Dendritic cell treated with granulocyte-macrophage colony-stimulating factor and Interleukin-4, amounts not matched to agents 40 ng/mL and 50 ng/mL, for 4 days (primary cell): ENCODE measurements around the gene CCNG2.

Experiments
- H3K27ac Mint-ChIP-seq: one replicate; pipeline ENCODE4 v1.8.0; 2022; ENCODE audit warnings: mild to moderate bottlenecking, mixed read lengths
- H3K27me3 Mint-ChIP-seq: one replicate; pipeline ENCODE4 v1.8.0; 2022; ENCODE audit warnings: mild to moderate bottlenecking, mixed read lengths
- H3K36me3 Mint-ChIP-seq: one replicate; pipeline ENCODE4 v1.8.0; 2022; ENCODE audit warnings: low read depth, mixed read lengths
- H3K4me1 Mint-ChIP-seq: one replicate; pipeline ENCODE4 v1.8.0; 2022; ENCODE audit warnings: low read depth, mixed read lengths
- H3K4me3 Mint-ChIP-seq: one replicate; pipeline ENCODE4 v1.8.0; 2022; ENCODE audit warnings: mild to moderate bottlenecking, moderate library complexity, mixed read lengths
- H3K9me3 Mint-ChIP-seq: one replicate; pipeline ENCODE4 v1.8.0; 2022; ENCODE audit warnings: mixed read lengths
- intact Hi-C: fragments of 100-400 bp; cut with micrococcal nuclease; formaldehyde crosslinking; loops from one replicate; pipeline ENCODE4 v1.15.0; 2022

The CCNG2 gene

GRCh38 chr4:77194366-77194765 is 37.4 kb downstream of the CCNG2 start:
- H3K9me3 Mint-ChIP-seq, result no peaks in the 10 kb centered on the region
- H3K4me3 Mint-ChIP-seq, result peak overlapping the region; percentile 83
- H3K27me3 Mint-ChIP-seq, result no peaks in the 10 kb centered on the region
- intact Hi-C loops, result loop anchor here (2.0 to 10.0 kb wide), 2 partner anchors 246 to 480 kb away; partner anchors contain the start of gene SEPTIN11
- peak overlapping the region; percentile 95 for H3K27ac Mint-ChIP-seq
- H3K36me3 Mint-ChIP-seq, result no peaks in the 10 kb centered on the region
- H3K4me1 Mint-ChIP-seq, result peaks cover 55% of the 10 kb centered on the region

DNA sequence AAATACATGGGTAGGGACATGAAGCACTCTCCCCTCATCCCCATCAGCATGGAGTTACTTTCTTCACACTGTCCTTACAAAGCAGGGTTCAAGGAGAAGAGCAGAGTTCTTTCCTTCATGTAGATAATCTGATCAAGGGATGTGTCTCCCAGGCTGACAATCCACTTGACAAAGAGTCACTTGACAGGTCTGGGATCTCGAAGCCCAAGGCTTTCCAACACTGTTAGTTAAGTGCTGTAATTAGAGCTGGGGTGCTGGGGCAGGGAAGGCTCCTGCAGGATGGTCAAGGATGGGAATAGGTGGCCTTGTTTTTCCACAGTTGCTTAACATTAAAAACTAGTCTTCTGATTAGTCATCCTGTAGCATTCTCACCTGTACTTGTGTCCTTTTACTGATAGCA is 38.0 kb downstream of the CCNG2 start:
- Mint-ChIP-seq H3K4me1 (peaks cover 57% of the 10 kb centered on the region), H3K9me3 (no peaks in the 10 kb centered on the region), H3K4me3 (no peak overlapping the region), H3K27ac (peak overlapping the region; percentile 95), H3K27me3 (no peaks in the 10 kb centered on the region), H3K36me3 (no peaks in the 10 kb centered on the region)
- intact Hi-C loops, result loop anchor here (2.0 to 10.0 kb wide), 2 partner anchors 246 to 480 kb away; partner anchors contain the start of gene SEPTIN11

- H3K4me3 Mint-ChIP-seq, result peak overlapping the region; percentile 17
- no peaks in the 10 kb centered on the region for H3K9me3 Mint-ChIP-seq
- no peaks in the 10 kb centered on the region for H3K36me3 Mint-ChIP-seq
- no peaks in the 10 kb centered on the region for H3K27me3 Mint-ChIP-seq
- H3K27ac Mint-ChIP-seq, result peak overlapping the region; percentile 90
- H3K4me1 Mint-ChIP-seq, result peaks cover 57% of the 10 kb centered on the region
- intact Hi-C loops, result loop anchor here (2.0 to 10.0 kb wide), 2 partner anchors 122 to 482 kb away; partner anchors contain the start of gene CCNI
Measured at GRCh38 chr4:77196866-77197265, 39.9 kb downstream of the CCNG2 start.

DNA sequence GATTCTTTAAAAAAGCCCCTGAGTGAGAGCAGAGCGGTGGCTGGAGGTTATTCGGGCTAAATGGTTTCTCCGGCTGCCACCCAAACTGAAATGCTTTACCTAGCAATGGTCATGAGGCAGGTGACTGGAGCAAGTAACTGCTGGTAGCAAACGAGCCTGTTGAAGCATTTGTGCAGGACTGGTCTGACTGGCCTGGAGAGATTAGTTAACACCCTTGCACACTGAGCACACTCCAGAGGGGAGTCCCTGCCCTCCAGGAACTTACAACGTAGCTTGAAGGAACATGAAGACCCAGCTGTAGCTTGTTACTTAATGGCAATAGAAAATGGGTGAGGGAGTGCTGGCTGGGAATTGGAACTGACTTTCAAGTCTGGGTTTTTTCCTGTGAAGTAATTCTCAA is 40.4 kb downstream of the CCNG2 start:
- intact Hi-C loops, result loop anchor here (2.0 to 10.0 kb wide), 2 partner anchors 123 to 483 kb away; partner anchors contain the start of gene CCNI
- Mint-ChIP-seq H3K27ac (peak overlapping the region; percentile 90), H3K27me3 (no peaks in the 10 kb centered on the region), H3K36me3 (no peaks in the 10 kb centered on the region), H3K4me1 (peaks cover 57% of the 10 kb centered on the region), H3K4me3 (no peak overlapping the region), H3K9me3 (no peaks in the 10 kb centered on the region)

DNA sequence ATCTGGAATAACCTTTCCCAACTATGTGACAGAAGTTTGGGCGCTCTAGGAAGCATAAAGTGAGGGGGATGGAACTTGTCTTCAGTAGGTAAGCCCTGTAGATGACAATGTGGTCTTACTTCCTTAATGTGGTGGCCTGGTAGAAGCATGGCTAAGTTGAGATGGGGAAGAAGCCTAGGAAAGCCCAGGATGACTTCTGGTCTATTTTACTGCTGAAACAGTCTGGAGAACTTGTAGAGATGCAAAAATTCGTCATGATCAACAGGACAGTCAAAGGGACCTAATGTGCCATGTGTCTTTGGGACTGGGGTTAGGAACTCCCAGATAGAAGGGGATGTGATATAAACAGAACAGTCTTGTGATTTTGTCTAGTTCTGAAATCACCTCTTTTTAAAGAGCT is 40.8 kb downstream of the CCNG2 start:
- Mint-ChIP-seq H3K27me3 (no peaks in the 10 kb centered on the region), H3K27ac (peak overlapping the region; percentile 90), H3K4me1 (peaks cover 62% of the 10 kb centered on the region), H3K36me3 (no peaks in the 10 kb centered on the region), H3K9me3 (no peaks in the 10 kb centered on the region), H3K4me3 (no peak overlapping the region)
- intact Hi-C loops, result loop anchor here (2.0 to 10.0 kb wide), 2 partner anchors 123 to 483 kb away; partner anchors contain the start of gene CCNI

DNA sequence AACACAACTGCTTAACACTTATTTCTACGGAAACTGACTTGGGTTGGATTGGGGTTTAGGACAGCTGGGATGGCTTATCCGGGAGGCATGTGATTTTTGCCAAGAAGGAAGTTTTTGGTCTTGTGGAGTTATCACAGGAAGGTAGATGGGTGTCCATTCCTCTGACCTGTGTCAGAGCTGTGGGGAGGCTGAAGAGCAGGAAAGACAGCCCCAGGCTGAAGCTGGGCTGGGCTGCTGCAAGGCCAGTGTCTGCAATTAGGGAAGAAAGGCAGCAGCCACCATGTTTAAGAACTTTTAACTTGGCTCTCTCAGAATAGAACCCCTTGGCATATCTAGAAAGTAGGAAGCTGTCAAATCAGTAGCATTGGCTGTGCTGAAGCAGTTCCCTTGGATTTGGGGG is 42.3 kb downstream of the CCNG2 start:
- Mint-ChIP-seq H3K9me3 (no peaks in the 10 kb centered on the region), H3K36me3 (no peaks in the 10 kb centered on the region), H3K27me3 (no peaks in the 10 kb centered on the region), H3K4me1 (peaks cover 52% of the 10 kb centered on the region), H3K27ac (peak overlapping the region; percentile 31), H3K4me3 (no peak overlapping the region)
- intact Hi-C loops, result loop anchor here (10.0 kb wide), 1 partner anchor 484 kb away; no protein-coding TSS in a partner anchor

DNA sequence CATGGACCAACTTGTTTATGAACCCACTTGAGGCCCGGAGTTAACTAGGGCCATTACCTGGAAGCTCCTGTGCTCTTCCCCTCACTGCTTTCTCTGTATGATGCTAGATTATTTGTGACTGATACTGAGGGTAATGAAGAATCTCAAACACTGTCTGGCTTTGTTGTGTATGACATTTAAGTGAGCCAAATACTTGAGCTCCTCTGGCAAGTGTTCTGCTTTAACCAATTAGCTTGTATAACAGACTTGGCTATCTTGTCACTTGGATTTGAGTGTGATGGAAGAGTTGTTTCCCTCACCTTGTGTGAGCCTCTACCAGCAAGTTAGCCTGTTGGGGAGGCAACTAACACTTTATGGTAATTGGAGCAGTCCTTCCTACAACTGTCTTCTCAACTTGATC is 42.7 kb downstream of the CCNG2 start:
- intact Hi-C loops, result loop anchor here (5.0 to 10.0 kb wide), 2 partner anchors 485 to 687 kb away; no protein-coding TSS in a partner anchor
- Mint-ChIP-seq H3K27me3 (no peaks in the 10 kb centered on the region), H3K4me3 (no peak overlapping the region), H3K4me1 (peaks cover 48% of the 10 kb centered on the region), H3K36me3 (no peaks in the 10 kb centered on the region), H3K27ac (peak overlapping the region; percentile 31), H3K9me3 (no peaks in the 10 kb centered on the region)

GRCh38 chr4:77201343-77201742 is 44.3 kb downstream of the CCNG2 start:
- no peaks in the 10 kb centered on the region for H3K27me3 Mint-ChIP-seq
- intact Hi-C loops, result loop anchor here (5.0 kb wide), 1 partner anchor 689 kb away; no protein-coding TSS in a partner anchor

GRCh38 chr4:77201857-77202256 is 44.9 kb downstream of the CCNG2 start:
- no peaks in the 10 kb centered on the region for H3K27me3 Mint-ChIP-seq
- intact Hi-C loops, result loop anchor here (2.0 to 5.0 kb wide), 2 partner anchors 149 to 690 kb away; no protein-coding TSS in a partner anchor
- H3K36me3 Mint-ChIP-seq, result no peaks in the 10 kb centered on the region
- no peak overlapping the region for H3K4me3 Mint-ChIP-seq
- H3K9me3 Mint-ChIP-seq, result no peaks in the 10 kb centered on the region
- no peak overlapping the region for H3K27ac Mint-ChIP-seq
- peaks cover 30% of the 10 kb centered on the region for H3K4me1 Mint-ChIP-seq

More at GRCh38 chr4:77201343-77201742, 44.3 kb downstream of the CCNG2 start:
- H3K27ac Mint-ChIP-seq, result no peak overlapping the region
- H3K36me3 Mint-ChIP-seq, result no peaks in the 10 kb centered on the region
- no peaks in the 10 kb centered on the region for H3K9me3 Mint-ChIP-seq
- no peak overlapping the region for H3K4me3 Mint-ChIP-seq
- H3K4me1 Mint-ChIP-seq, result peaks cover 35% of the 10 kb centered on the region

DNA sequence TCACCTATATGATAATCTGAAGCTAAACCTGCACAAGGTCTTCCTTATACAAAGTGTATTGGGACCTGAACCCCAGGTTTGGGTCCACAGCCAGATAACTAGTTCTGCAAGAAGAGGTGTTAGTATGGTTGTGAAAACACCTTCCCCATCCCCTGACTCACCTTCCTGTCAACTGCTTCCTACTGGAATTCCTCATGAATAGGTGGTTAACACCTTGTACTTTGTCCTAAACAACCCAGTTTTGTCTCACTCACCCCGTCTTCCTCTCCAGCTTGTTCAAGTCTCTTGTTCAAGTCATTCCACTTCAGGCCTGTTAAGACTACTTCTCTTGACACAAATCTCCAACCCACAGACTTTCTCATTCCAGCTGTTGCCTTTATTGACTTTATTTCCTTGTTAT is 45.5 kb downstream of the CCNG2 start:
- Mint-ChIP-seq H3K27me3 (no peaks in the 10 kb centered on the region), H3K9me3 (no peaks in the 10 kb centered on the region), H3K27ac (peak overlapping the region; percentile 32), H3K36me3 (no peaks in the 10 kb centered on the region), H3K4me3 (no peak overlapping the region), H3K4me1 (peaks cover 24% of the 10 kb centered on the region)
- intact Hi-C loops, result loop anchor here (2.0 to 5.0 kb wide), 2 partner anchors 150 to 690 kb away; no protein-coding TSS in a partner anchor

GRCh38 chr4:77203380-77204197 is 46.6 kb downstream of the CCNG2 start:
- intact Hi-C loops, result loop anchor here (1.0 to 5.0 kb wide), 3 partner anchors 108 to 691 kb away; no protein-coding TSS in a partner anchor
- Mint-ChIP-seq H3K36me3 (no peaks in the 10 kb centered on the region), H3K27me3 (no peaks in the 10 kb centered on the region), H3K9me3 (no peaks in the 10 kb centered on the region), H3K27ac (peak overlapping the region; percentile 32), H3K4me3 (no peak overlapping the region), H3K4me1 (peaks cover 15% of the 10 kb centered on the region)

GRCh38 chr4:77204621-77205020 is 47.6 kb downstream of the CCNG2 start:
- H3K9me3 Mint-ChIP-seq, result no peaks in the 10 kb centered on the region
- no peak overlapping the region for H3K27ac Mint-ChIP-seq
- no peaks in the 10 kb centered on the region for H3K27me3 Mint-ChIP-seq
- H3K36me3 Mint-ChIP-seq, result no peaks in the 10 kb centered on the region
- no peak overlapping the region for H3K4me3 Mint-ChIP-seq
- intact Hi-C loops, result loop anchor here (5.0 kb wide), 1 partner anchor 692 kb away; no protein-coding TSS in a partner anchor
- H3K4me1 Mint-ChIP-seq, result peaks cover 6% of the 10 kb centered on the region

- Mint-ChIP-seq H3K4me1 (no peaks in the 10 kb centered on the region), H3K9me3 (no peaks in the 10 kb centered on the region)
- intact Hi-C loops, result no loop called here
Measured at GRCh38 chr4:77209012-77209411, 52.0 kb downstream of the CCNG2 start.

GRCh38 chr4:77209936-77210335 is 52.9 kb downstream of the CCNG2 start:
- no peaks in the 10 kb centered on the region for H3K36me3 Mint-ChIP-seq
- no peak overlapping the region for H3K4me3 Mint-ChIP-seq
- H3K27me3 Mint-ChIP-seq, result no peaks in the 10 kb centered on the region
- no peaks in the 10 kb centered on the region for H3K4me1 Mint-ChIP-seq
- intact Hi-C loops, result no loop called here
- no peaks in the 10 kb centered on the region for H3K9me3 Mint-ChIP-seq
- H3K27ac Mint-ChIP-seq, result no peak overlapping the region

More at GRCh38 chr4:77209012-77209411, 52.0 kb downstream of the CCNG2 start:
- Mint-ChIP-seq H3K27ac (no peak overlapping the region), H3K36me3 (no peaks in the 10 kb centered on the region), H3K4me3 (no peak overlapping the region), H3K27me3 (no peaks in the 10 kb centered on the region)
